HG03139 (cell line): Measurements from ENCODE around the gene DENND5B.
"Not testable (repeated sequence)": the region's sequence is repeated elsewhere in the genome, so short reads cannot be mapped to it uniquely, and the experiment has no call there.

Source experiments
- ATAC-seq: cut with Tn5 transposase; IDR thresholded peaks from one replicate; pipeline ENCODE4 v1.9.1; 2021; ENCODE audit not compliant: unreplicated experiment

DENND5B gene

DNA sequence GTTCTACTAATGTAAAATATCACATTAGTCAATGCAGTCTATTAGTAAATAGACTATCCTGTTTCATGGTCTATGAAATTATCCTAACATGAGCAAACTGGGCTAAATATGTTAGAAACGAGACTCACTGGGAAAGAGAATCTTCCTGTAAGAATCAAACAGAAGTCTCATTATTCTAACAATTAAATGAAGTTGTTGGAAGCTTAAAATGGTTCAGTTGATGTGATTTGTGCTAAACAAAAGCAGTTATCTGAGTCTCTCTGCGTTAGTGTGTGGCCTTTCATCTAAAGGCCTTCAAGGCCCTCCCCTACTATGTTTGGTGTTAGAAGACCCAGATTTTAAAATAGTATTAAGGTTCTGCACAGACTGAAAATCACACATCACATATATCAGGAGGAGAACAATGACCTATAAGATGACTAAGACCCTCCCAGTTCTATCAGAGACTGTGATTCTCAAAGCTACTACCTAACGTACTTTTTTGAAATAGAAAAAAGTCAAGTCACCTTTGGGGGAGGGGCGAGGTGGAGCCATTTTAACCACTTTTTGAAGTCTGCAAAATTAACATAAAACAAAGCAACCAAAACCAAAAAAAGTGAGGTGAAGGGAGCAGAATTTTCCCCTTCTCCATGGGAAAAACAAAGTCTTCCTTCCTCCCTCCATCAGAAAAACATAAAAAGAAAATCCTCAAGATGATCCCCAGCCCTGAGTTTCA, 82.3 kb downstream of the DENND5B start:
- no peak for ATAC-seq

DNA sequence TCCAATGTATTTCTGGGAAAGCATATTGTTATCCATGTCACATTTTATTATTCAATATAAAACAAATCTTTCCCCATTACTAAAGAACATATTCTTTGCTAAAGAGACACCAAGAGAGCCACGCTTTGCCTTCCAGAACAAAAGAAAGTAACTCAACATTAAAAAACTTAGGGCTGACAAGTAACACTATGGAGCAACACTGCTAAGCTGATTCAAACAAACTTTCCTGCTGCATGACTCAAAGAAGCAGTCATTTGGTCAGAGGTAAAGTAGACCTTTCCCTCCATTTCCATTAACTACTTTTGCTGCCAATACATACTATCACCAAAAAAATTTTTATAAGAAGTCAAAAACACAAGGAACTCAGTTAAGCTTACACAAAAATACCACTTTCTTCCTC, 83.0 kb downstream of the DENND5B start:
- no peak for ATAC-seq

DNA sequence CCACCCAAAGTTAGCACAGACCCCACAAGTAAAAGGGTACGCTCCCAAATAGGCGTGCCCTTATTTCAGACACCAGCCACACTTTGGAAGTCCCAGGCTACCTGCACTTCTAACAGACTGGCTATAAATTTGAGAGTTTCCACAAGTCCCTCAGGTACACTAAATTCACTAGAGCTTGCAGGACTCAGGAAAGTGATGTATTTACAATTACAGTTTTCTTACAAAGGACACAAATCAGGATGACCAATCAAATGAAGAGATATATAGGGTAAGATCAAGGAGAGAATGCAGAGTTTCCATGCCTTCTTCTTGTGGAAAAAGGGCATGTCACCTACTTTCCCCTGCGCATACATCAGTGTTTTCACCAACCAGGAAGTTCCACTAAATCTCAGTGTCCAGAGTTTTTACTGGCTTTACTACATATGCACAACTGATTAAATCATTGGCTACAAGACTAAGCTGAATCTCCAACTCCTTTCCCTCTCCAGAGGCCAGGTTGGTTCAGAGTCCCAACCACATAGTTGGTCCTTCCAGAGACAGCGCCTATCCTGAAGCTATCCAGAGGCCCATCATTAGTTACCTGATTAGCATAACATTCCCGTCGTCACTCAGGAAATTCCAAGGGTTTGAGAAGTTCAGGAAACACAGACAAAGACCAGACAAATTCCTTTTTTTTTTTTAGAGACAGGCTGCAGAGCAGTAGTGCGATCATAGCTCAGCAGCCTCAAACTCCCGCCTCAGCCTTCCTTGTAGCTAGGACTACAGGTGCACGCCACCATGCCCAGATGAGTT, 84.2 kb downstream of the DENND5B start:
- ATAC-seq: no peak

DNA sequence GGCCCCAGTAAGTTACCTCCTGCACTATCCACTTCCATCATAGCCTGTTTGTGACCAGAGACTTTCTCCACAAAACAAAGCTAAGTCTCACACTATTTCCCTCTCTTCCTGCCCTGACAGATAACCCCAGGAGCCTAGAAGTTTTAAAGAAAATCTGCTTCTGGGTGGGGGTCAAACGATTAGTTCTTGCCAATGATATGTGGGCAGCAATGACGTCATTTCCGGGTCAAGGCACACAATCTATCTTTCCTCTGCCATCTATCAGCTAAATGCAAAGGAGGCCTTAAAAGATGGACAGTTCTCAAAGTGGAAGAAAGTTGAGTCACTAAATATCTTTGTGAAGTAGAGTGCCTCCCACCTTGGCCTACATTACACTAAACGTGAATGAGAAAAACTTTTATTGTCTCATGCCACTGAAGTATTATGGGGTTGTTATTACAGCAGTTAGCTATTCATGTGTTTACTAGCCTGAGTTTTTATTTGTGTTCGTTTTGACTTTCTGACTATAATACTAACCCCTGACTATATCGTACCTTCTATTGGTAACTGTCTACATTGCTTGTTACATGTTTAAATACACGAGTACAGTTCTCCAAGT, 86.2 kb downstream of the DENND5B start:
- no peak for ATAC-seq

DNA sequence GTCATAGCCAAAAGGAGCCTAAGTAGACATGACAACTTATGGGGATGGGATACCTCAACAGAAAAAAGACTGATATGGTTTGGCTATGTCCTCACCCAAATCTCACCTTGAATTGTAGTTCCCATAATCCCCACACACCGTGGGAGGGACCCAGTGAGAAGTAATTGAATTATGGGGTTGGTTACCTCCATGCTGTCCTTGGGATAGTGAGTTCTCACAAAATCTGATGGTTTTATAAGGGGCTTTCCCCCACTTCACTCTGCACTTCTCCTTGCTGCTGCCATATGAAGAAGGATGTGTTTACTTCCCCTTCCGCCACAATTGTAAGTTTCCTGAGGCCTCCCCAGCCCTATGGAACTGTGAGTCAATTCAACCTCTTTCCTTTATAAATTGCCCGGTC, 89.9 kb downstream of the DENND5B start:
- not testable (repeated sequence) for ATAC-seq

DNA sequence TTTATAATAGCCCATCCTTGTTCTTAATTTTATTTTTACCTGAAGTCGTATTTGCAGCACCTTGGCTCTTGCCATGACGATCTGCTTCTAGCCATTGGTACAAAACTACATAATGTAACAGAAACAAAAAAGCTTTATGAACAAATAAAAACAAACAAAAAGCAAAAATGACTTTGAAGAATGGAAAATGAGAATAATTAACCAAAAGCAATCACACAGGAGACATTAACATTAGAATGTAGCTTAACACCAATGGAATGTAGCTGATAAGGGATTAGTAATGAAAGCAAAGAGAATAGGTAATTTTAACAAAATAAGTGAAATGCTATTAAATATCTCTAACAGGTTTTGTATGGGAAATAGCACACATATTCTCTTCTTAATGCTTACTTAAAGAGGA, 91.4 kb downstream of the DENND5B start:
- no peak for ATAC-seq

DNA sequence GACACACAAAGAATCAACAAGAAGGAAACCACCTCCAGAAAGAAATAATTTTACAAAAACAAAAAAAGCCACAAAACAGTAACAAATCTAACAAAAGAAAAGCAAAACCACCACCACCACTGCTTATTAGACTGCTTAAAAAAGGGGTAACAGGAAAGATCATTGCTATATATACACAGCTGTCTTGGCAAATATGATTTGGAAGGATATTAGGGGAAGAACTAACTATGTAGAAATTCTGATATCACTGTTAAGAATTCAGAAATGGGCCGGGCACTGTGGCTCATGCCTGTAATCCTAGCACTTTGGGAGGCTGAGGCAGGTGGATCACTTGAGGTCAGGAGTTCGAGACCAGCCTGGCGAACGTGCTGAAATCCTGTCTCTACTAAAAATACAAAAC, 92.5 kb downstream of the DENND5B start:
- no peak for ATAC-seq

DNA sequence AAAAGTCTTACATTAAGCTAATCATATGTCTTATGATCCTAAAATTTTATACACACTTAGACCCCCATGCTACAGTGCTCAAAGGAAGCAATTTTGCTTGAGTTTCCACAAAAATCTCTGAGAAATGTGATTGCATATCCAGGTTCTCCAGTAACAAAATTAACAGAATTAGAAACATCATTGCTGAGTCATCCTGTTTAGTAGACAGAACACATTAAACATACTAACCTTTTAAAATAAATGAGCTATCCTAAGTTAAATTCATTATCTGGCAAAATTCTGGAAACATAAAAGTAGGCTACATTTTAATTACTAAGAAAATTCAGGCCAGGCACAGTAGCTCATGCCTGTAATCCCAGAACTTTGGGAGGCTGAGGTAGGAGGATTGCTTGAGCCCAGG, 94.7 kb downstream of the DENND5B start:
- no peak for ATAC-seq

DNA sequence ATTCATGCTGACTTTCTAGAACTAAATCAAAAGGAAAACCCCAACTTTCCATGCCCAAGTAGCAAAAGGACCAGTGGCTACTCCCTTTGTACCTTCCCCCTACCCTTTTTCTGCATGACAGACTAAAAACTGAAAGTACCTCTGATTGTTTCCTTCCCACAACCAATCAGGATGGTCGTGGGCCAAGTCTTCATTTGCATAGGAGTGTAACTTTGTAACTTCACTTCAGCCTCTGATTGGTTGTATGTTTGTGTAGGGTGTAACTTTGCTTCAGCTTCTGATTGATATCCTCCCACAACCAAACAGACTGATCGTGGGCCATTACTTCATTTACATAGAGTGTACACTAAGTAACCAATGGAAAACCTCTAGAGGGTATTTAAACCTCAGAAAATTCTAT, 96.5 kb downstream of the DENND5B start:
- no peak for ATAC-seq

DNA sequence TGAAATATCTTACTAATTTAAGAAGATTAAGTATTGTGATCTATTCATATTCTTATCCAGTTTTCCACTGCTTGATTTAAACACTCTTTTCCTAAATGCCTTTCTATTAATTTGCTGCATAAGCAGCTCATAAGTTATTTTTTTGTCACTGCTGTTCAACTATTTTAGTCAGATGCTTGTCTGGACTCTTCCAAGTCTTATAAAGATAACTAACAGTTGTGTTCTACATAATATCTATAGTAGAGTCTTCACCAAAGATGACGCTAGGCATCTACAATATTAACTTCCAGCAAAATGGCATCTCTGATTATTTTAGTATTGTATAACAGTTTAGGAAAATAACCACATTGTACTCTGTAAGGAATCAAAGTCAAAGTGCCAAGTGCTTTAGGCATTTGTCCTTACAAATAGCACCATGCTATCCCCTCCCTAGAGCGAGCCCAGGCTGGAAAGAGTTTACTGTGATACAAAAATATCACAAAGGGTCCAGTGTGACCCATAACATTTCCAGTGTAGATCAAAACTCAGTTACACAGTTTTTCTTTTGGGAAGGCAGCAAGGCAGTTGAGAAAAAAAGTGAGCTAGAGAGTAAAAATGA, 98.2 kb downstream of the DENND5B start:
- ATAC-seq: no peak

DNA sequence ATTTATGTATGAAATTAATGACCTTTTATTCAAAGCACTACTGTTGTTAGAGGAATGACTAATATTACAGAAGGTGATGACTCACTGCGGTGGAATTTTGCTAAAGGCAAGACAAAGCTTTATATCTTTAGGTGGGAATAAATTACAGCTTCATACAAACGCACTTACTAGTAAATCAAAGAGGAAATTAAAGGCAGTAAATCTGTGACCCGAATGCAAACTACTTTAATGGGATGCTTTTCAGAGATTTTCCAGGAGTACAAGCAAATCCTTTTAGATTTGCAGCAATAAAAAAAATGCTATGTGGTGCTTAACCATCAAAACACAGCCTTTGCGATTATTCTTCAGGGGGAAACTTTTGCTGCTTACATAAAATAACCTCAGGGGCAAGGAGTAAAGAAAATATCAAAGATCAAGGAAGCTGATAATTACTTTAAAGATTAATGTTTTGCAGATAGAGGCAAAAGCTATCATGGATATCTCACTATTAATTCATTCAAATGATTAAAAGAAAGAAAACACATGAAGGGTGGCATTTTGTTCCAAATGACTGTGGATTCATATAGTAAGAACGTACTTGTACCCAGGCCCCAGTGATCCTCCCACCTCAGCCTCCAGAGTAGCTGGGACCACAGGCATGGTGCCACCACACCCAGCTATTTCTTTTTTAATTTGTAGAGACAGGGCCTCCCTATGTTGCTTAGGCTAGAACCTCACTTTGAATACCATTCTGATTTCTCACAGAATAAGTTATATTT, 98.9 kb downstream of the DENND5B start:
- no peak for ATAC-seq

DNA sequence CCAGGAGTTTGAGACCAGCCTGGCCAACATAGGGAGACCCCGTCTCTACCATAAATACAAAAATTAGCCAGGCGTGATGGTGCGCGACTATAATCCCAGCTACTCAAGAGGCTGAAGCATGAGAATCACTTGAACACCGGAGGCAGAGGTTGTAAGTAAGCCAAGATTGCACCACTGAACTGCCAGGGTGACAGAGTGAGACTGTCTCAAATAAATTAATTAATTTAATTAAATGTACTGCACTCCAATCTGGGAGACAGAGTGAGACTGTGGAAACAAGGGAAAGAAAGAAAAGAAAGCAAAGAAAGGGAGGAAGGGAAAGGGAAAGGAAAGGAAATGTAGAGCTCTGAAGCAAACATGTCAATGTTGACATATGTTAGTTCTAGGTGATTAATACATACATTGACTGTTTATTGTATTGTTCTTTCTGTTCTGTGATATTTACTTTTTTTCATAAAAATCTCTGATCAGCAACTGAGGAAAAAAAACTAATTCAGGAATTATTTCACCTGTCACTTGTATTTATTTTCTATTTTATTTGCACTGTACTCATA, 99.6 kb downstream of the DENND5B start:
- ATAC-seq: no peak

DNA sequence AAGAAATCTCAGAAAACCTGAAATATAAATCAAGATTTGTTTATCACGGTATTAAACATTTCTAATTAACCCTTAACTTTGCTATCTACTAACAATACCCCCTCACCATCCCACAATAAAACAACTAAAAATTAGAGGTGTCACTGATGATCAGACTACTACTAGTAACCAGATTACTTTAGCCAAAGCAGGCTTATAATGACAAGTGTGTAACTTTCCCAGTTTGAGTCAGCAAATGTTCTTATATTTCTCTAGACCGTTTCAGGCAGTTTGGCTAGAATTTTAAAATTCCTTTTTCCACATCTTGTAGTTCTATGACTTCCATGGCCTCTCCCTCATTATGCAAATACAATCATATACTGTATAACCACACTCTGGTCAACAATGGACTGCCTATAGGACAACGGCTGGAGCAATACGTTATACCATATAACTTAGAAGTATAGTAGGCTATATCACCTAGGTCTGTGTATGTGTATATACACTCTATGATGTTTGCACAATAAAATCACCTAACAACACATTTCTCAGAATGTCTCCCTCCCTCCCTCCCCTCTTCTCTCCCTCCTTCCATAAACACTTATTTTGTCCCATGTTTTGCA, 102.1 kb downstream of the DENND5B start:
- ATAC-seq: no peak

DNA sequence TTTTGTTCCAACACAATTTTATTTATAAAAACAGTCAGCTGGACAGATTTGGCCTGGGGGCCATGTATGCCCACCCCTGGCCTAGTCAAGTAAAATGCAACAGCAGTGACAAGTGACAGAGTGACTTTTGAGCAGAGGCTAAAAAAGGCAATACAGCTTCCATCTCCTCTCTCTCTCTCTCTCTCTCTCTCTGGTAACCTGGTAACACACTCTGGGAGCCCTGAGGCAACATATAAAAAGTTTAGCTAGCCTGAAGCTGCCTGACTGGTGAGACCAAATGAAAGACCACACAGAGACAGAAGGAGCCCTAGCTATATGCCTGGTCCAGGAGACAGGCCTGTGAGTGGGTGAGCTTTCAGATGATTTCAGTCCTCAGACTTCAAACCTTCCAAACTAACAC, 105.4 kb downstream of the DENND5B start:
- ATAC-seq: no peak

DNA sequence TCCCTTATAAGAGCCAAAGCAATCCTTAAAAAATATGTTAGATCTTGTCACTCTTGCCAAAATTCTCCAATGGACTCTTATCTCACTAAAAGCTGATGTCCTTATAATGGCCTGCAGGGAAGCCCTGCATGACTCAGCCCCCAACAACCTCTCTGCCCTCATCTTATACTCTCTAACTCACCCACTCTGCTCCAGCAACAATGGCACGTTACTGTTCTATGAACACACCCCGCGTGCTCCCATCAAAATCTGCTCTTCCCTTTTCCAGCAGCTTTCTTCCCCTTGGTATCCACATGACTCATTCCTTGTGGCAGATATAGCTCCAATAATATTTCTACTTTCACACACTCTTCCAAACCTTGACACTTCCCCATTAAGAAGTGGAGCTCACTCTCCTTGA, 108.1 kb downstream of the DENND5B start:
- no peak for ATAC-seq

DNA sequence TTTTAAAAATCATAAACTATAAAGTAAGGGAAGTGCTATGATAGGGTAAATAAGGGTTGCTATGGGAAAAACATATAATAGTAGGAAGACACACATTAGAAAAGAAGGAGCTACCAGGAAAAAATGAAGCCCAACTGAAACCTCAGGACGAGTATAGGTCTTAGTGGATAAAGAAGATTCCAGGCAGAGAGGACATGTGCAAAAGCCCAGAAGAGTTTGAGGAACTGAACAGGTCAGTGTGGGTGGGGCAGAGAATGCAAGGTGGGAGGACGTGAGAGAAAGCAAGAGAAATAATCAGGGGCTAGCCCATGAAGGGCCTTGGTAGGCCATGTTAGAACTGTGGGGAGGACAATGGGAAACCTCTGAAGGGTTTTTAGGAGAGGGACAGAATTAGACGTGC, 109.5 kb downstream of the DENND5B start:
- ATAC-seq: no peak

DNA sequence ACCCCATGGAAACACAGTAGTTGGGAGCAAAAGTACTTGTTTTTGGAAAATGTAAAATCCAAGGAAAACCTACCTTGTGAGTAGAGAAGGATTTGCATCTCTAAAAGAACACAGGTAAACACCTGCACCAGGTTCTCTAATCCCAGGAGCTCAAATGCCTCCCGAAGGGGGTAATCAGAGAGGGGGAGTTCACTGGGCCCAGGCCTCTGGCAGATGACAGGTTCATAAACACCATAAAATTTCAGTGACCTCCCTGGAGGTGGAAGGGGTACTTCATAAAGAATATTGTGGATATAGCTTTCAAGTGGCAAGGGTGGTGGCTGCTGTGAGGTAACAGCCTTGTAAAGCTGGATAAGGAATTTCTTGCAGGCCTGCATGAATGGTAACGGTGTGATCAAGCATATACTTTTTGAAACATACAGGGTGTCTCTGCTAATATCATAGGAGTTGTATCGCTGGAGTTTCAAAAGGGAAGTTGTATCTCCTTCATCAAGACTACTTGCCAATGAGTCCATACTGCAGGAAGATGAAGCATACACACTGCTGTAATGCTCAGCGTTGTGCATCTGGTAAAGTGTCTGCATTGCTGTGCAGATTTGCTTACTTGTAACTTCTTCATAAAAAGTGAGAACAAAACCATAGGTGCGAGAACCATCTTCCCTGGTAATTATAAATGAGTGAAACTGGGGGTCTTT, 111.3 kb downstream of the DENND5B start:
- no peak for ATAC-seq

DNA sequence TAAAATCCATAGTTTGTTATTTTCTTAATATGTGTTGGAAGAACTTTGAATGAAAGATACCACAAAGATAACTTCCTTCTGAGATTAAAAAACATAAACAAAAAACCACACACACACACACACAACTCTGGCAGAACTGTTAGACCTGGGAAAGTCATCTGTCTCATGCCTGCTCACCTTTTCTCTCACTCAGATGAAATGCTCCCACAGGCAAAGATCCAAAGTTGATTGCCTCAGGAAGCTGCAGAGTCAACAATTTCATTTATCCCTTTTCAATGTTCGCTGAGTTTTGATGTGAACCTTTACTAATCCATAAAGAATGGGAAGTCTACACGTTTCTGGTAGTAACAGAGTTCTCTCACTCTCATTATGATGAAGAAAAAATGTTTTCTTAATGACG, 112.0 kb downstream of the DENND5B start:
- ATAC-seq: no peak

DNA sequence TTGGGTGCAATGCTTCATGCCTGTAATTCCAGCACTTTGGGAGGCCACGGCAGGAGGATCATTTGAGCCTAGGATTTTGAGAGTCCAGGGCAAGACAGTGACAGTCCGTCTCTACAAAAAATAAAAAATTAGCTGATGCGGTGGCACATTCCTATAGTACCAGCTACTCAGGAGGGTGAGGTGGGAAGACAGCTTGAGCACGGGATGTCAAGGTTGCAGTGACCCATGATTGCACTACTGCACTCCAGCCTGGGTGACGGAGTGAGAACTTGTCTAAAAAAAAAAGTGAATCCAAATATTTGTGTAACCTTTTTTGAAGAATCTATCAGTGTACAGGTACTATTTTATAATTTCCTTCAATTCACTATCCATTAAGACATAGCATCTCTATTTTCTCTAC, 112.5 kb downstream of the DENND5B start:
- no peak for ATAC-seq

DNA sequence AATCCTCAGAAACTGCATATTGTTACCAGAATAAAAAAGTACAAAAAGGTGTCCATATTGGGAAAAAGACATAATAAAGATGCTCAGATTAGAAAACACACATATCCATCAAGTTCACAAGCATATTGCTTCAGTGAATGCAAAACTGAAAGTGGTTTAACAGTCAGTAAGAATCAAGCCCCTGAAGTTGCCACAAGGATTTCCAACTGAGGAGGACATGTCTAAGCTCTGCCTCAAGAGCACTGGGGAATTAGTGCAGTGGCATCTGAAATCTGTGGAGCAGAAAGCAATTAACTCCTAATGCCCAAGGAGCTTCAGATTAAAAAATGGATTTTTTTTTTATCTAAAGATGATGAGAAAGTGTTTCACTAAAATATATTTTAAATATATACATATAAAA, 113.2 kb downstream of the DENND5B start:
- ATAC-seq: no peak
